ENCODE results near the gene CTIF.

Gene CTIF

DNA sequence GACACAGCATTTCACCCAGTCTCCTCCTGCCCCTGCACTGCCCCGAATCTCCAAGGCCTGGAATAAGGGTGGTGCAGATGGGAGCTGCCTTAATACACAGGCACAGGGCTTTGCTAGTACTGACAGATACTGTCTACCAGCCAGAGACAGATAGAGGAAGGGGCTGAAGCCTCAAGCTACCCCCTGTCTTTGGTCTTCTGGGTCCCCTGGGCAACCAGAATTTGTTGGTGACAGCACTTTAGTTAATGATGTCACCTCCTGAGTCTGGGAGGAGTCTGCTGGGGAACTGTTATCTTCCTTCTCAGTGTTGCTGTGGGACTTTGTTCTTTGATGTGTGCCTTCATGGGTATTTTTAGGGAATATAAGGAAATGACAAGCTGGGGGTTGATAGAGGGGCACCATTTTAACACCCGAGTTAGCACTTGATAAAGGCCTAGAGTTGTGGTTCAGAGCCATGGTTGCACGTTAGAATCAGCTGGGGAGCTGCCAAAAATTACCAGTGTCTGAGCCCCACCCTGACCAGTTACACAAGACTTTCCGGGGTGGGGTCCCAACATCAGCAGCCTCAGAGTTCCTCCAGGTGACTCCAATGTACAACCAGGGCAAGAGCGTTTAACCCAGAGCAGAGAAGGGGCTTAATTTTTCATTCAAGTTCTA is 275.1 kb downstream of the CTIF start:
- no peak for TF ChIP-seq CTCF (IDR thresholded peaks at IDR 0.05; ENCODE audit: extremely low read depth, missing control alignments)
- no peak for DNase-seq (ENCODE audit: low spot score)

DNA sequence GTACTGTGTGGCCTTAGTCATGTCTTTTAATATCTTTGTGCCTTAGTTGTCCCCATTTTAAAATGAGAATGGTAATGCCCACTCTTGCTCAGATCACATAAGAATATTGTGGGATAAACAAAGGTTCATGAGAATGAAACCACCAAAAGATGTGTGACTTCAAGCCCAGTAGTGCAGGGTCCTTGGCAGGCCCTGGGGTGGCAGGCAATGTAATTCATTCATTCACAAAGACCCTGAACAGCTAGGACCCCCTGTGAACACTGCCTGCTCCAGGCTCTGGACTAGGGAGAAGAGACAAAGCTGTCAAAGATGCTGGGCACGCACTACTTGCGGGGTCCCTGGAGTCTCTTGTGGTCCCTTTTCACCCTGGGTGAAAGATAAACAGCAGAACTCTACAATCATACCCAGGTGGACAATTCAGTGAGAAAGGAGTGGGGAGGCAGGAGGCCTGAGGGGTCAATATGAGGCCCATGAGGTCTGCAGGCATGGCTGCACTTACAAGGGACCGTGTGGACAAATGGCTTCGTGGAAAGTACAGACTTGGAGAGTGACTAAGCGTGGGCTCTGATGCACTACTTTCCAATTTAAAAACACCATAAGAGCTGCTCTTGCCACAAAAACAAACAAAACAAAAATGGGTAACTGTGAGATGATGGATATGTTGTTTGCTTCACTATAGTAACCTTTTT is 275.8 kb downstream of the CTIF start:
- TF ChIP-seq CTCF (IDR thresholded peaks at IDR 0.05; ENCODE audit: extremely low read depth, missing control alignments): no peak
- no peak for DNase-seq (ENCODE audit: low spot score)

GRCh38 chr18:48815179-48815515 is 276.3 kb downstream of the CTIF start:
- DNase-seq (ENCODE audit: low spot score): no peak
- TF ChIP-seq CTCF (IDR thresholded peaks at IDR 0.05; ENCODE audit: extremely low read depth, missing control alignments): no peak

DNA sequence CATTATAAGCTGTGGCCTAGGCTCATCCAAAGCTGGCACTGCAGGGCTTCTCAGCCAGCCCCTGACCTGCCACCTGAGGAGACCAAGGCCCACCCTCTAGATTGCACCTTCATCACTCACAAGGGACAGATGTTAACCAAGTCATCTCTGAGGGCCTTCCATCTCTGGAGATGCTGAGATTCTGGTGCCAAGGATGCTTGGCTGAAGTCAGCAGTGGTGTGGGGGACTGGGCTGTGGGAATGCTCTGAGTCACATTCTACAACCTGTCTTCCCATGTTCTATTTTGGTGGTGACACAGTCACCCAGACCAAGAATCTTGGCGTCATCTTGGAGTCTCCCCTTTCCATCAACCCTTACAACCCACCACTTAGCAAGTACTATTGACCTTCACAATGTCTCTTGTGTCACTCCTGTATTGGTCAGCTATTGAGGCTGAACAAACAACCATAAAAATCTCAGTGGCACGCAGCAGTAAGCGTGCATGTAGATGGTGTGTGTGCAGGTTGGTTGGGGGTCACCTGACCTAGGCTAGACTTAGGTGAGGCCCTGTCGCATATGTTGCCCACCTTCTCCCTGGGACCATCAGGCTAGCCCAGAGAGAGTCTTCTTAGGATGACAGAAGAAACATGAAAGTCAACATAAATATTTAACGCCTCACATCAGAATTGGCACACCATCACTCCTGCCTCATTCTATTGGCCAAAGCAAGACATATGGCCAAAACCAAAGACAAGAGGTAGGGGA is 276.9 kb downstream of the CTIF start:
- no peak for DNase-seq (ENCODE audit: low spot score)

GRCh38 chr18:48816554-48816953 is 277.7 kb downstream of the CTIF start:
- TF ChIP-seq CTCF (IDR thresholded peaks at IDR 0.05; ENCODE audit: extremely low read depth, missing control alignments): no peak
- DNase-seq (ENCODE audit: low spot score): no peak

More for the DNA sequence above, 276.9 kb downstream of the CTIF start:
- no peak for TF ChIP-seq CTCF (IDR thresholded peaks at IDR 0.05; ENCODE audit: extremely low read depth, missing control alignments)

DNA sequence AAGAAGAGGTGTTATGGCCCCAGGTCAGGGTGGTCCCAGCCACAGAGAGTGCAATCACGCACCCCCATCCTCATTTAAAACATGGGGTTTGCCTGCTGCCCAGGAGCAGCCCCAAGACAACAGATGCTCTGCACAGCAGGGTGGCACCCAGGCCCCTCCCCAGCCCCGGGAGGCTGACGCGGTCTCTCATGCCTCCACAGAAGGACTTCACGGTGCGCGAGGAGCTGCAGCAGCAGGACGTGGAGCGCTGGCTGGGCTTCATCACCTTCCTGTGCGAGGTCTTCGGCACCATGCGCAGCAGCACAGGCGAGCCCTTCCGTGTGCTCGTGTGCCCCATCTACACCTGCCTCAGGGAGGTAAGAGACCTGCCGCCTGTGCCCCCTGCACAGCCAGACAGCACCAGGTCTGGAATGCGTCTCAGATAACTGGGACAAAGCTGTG is 278.2 kb downstream of the CTIF start:
- TF ChIP-seq CTCF (IDR thresholded peaks at IDR 0.05; ENCODE audit: extremely low read depth, missing control alignments): no peak

More for the DNA sequence above, 278.2 kb downstream of the CTIF start:
- no peak for DNase-seq (ENCODE audit: low spot score)
